Esophagus muscularis mucosa (tissue), 4 donors: ENCODE measurements around the gene OR10AD1. TPM values are rescaled to one million over a fixed set of nuclear protein-coding genes. Genes with fewer than 3 reads are reported as not detected.

ENCODE experiments used
- DNase-seq: peaks from one replicate; pipeline ENCODE4 v3.0.0-alpha.2; 2017; ENCODE audit errors: extremely low spot score
- H3K27ac ChIP-seq, 4 donors: fragments of 200-600 bp; sonication (generic); replicated peaks in 1 of 4; 1 replicate in 3 of 4; 2 replicates in 1 of 4; pipeline ENCODE4 v1.5.1; 2016 to 2019; ENCODE audit warnings: mild to moderate bottlenecking in 1 of 4
- H3K27me3 ChIP-seq, 4 donors: fragments of 200-600 bp; sonication (generic); one replicate each; pipeline versions ENCODE4 v1.5.1 to v1.6.0; 2016 to 2019
- H3K36me3 ChIP-seq, 4 donors: fragments of 200-600 bp; sonication (generic); one replicate each; pipeline ENCODE4 v1.5.1; 2016 to 2019
- H3K4me1 ChIP-seq, 4 donors: fragments of 200-600 bp; sonication (generic); one replicate each; pipeline ENCODE4 v1.5.1; 2016 to 2019
- H3K4me3 ChIP-seq, 4 donors: fragments of 200-600 bp; sonication (generic); 1 replicate in 2 of 4; 2 replicates in 2 of 4; pipeline ENCODE4 v1.5.1; 2016 to 2019; ENCODE audit warnings: mild to moderate bottlenecking in 4 of 4, moderate library complexity in 1 of 4
- H3K9me3 ChIP-seq, 4 donors: fragments of 200-600 bp; sonication (generic); 1 replicate in 3 of 4; 2 replicates in 1 of 4; pipeline ENCODE4 v1.5.1; 2016 to 2019
- CTCF ChIP-seq, 3 experiments: fragments of 200-600 bp in 2 of 3; fragments of 450-650 bp in 1 of 3; sonication (generic) in 2 of 3; IDR thresholded peaks; one replicate each; pipeline ENCODE4 v1.5.1; 2017 to 2019; ENCODE audit warnings: antibody characterized with exemption in 3 of 3, mild to moderate bottlenecking in 2 of 3, moderate library complexity in 1 of 3
- EP300 ChIP-seq: sonication (generic); formaldehyde crosslinking; IDR thresholded peaks from one replicate; pipeline ENCODE4 v1.6.1; 2017; ENCODE audit warnings: antibody characterized with exemption
- POLR2A ChIP-seq: fragments of 450-650 bp; IDR thresholded peaks from one replicate; pipeline ENCODE4 v1.6.1; 2017; ENCODE audit warnings: antibody characterized with exemption, moderate library complexity, mild to moderate bottlenecking, low read depth
- POLR2AphosphoS5 ChIP-seq, 2 donors: sonication (generic); formaldehyde crosslinking; IDR thresholded peaks; one replicate each; pipeline ENCODE4 v1.6.1; 2017; ENCODE audit warnings: antibody characterized with exemption in 2 of 2
- WGBS: methylation state at CpG from one replicate; pipeline ENCODE4 v1.1.5; 2018; 5-methylcytosine and 5-hydroxymethylcytosine counted together
- intact Hi-C: fragments of 100-400 bp; cut with DNase I; formaldehyde crosslinking; loops from one replicate; pipeline ENCODE4 v1.15.1; 2023
- total RNA-seq, 4 donors: library from RNA; depleted of rRNA; stranded (reverse); fragments of >200 nt; gene quantifications; one replicate each; pipeline versions ENCODE4 v1.1.0 to v1.2.1, GENCODE V29; 2016

OR10AD1 gene
- total RNA-seq, 4 donors from 2014 or later, result not detected

- intact Hi-C loops, result loop anchor here (5.0 kb wide), 1 partner anchor 145 kb away; no protein-coding TSS in a partner anchor
- peaks cover 10 to 18% (median 16%) of the 10 kb centered on the region in 4 donors for H3K4me1 ChIP-seq
- no peak overlapping the region for H3K4me3 ChIP-seq
- DNase-seq, result peak; percentile 82
- H3K9me3 ChIP-seq, result peaks cover 0 to 55% (median 32%) of the 10 kb centered on the region in 4 donors
- WGBS, result 90% methylated on average over 8 of the region's 8 CpGs
- no peak overlapping the region for H3K27ac ChIP-seq
- no peaks in the 10 kb centered on the region for H3K27me3 ChIP-seq
- peaks cover 0 to 15% (median 0%) of the 10 kb centered on the region in 4 donors for H3K36me3 ChIP-seq
- no peak for TF ChIP-seq EP300
- no peak for TF ChIP-seq CTCF (IDR thresholded peaks at IDR 0.05)
- TF ChIP-seq POLR2A, result no peak
- TF ChIP-seq POLR2AphosphoS5 (IDR thresholded peaks at IDR 0.05), result no peak
These were observed 326 bp downstream of the OR10AD1 start for GRCh38 chr12:48202766-48203165.

GRCh38 chr12:48201516-48201915 lies 1.6 kb downstream of the OR10AD1 start:
- peaks cover 19 to 25% (median 23%) of the 10 kb centered on the region in 4 donors for H3K4me1 ChIP-seq
- H3K9me3 ChIP-seq, result peaks cover 0 to 42% (median 21%) of the 10 kb centered on the region in 4 donors
- 95% methylated on average over 3 of the region's 3 CpGs for WGBS
- no peak overlapping the region for H3K27ac ChIP-seq
- H3K36me3 ChIP-seq, result peaks cover 0 to 15% (median 0%) of the 10 kb centered on the region in 4 donors
- intact Hi-C loops, result loop anchor here (5.0 kb wide), 1 partner anchor 146 kb away; no protein-coding TSS in a partner anchor
- H3K27me3 ChIP-seq, result no peaks in the 10 kb centered on the region
- no peak overlapping the region for H3K4me3 ChIP-seq
- DNase-seq, result peak; percentile 68
- no peak for TF ChIP-seq CTCF (IDR thresholded peaks at IDR 0.05)
- TF ChIP-seq POLR2AphosphoS5 (IDR thresholded peaks at IDR 0.05), result no peak
- TF ChIP-seq POLR2A, result no peak
- no peak for TF ChIP-seq EP300

DNA sequence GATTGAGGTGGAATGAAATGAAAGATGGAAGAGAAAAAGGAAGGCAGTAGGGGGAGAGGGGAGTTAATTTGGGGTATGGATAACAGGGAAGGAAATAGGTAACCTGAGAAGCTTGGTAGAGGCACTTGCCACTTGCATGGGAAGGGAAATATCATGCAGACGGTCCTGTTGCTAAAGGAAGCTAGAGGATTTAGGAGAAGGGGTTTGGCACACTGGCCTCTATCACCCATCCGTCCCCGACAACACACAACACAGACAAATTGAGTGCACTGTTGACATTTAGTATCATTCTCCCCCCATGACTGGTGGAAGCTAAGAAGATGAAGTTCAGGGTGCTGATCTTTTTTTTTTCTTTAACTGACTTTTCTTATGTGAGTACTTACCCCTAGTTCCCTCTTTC lies 2.0 kb downstream of the OR10AD1 start:
- Histone ChIP-seq H3K27ac (no peak overlapping the region), H3K27me3 (no peaks in the 10 kb centered on the region), H3K4me3 (no peak overlapping the region), H3K9me3 (peaks cover 0 to 39% (median 17%) of the 10 kb centered on the region in 4 donors), H3K36me3 (peaks cover 0 to 15% (median 0%) of the 10 kb centered on the region in 4 donors), H3K4me1 (peaks cover 19 to 25% (median 23%) of the 10 kb centered on the region in 4 donors)
- TF ChIP-seq CTCF (IDR thresholded peaks at IDR 0.05) (no peak), POLR2AphosphoS5 (IDR thresholded peaks at IDR 0.05) (no peak), EP300 (no peak), POLR2A (no peak)
- DNase-seq, result peak; percentile 70
- intact Hi-C loops, result loop anchor here (5.0 kb wide), 1 partner anchor 146 kb away; no protein-coding TSS in a partner anchor
- 81% methylated on average over 3 of the region's 3 CpGs for WGBS

DNA sequence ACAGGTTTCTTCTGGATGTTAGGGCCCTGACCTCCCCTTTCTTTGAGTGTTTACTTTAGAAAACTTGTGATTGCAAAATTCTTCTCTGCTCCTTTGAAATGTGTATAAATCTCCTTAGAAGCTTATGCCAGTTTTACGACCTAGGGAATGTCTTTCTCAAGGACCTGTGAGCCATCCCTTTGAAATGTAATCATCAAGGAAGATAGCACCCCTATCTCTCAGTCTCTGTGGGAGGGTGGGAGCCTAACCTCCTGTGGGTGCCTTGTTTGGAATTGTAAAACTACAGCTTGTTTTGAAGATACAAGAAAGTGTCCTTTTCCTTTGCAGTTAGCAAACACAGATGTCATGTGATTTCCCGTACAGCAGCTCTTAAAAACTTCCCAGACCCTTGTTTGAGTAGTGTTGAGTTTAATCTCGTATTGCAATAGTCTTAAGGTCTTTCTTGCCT lies 3.3 kb downstream of the OR10AD1 start:
- Histone ChIP-seq H3K9me3 (peaks cover 0 to 29% (median 11%) of the 10 kb centered on the region in 4 donors), H3K27me3 (no peaks in the 10 kb centered on the region), H3K4me3 (no peak overlapping the region), H3K27ac (peak overlapping the region; percentile 91 to 97 (median 95)), H3K36me3 (peaks cover 0 to 5% (median 0%) of the 10 kb centered on the region in 4 donors), H3K4me1 (peaks cover 19 to 25% (median 23%) of the 10 kb centered on the region in 4 donors)
- intact Hi-C loops, result loop anchor here (5.0 kb wide), 1 partner anchor 148 kb away; no protein-coding TSS in a partner anchor
- DNase-seq, result peak; percentile 86
- no peak for TF ChIP-seq CTCF (IDR thresholded peaks at IDR 0.05)
- no peak for TF ChIP-seq POLR2A
- no peak for TF ChIP-seq POLR2AphosphoS5 (IDR thresholded peaks at IDR 0.05)
- TF ChIP-seq EP300, result no peak
- 36% methylated on average over 3 of the region's 3 CpGs for WGBS

DNA sequence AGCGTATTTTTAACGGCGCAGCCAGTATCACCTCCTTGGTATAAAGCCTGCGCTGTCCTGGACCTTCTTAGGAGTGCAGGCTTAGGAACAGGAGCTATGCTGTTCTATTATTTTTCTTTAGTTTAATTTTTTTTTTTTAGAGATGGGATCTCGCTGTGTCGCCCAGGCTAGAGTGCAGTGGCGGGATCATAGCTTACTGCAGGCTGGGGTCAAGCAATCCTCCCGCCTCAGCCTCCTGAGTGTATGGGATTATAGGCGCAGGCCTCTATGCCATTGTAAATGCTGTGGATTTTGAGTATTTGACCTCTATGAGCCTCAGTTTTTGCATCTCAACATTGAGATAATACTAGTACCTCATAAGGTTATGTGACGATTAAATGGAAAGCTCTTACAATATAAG lies 4.1 kb downstream of the OR10AD1 start:
- Histone ChIP-seq H3K4me3 (peak overlapping the region; percentile 71 to 81 (median 76)), H3K27me3 (no peaks in the 10 kb centered on the region), H3K9me3 (peaks cover 0 to 20% (median 7%) of the 10 kb centered on the region in 4 donors), H3K27ac (peak overlapping the region; percentile 91 to 97 (median 95)), H3K4me1 (peaks cover 19 to 25% (median 23%) of the 10 kb centered on the region in 4 donors), H3K36me3 (no peaks in the 10 kb centered on the region)
- intact Hi-C loops, result no loop called here
- TF ChIP-seq POLR2A, result no peak
- DNase-seq, result no peak
- 60% methylated on average over 10 of the region's 10 CpGs for WGBS
